ENCODE results near the gene ARPC1B.
"Not testable (repeated sequence)": the region's sequence is repeated elsewhere in the genome, so short reads cannot be mapped to it uniquely, and the experiment has no call there.

The ARPC1B gene

GRCh38 chr7:99374111-99375064 lies at the start of gene ARPC1B:
ARPC1B (plus strand) TSS chr7:99374730; CDS start chr7:99385715, 10,985 bp downstream.
- DNase-seq: peak; percentile 79

GRCh38 chr7:99325001-99325493 lies 49.5 kb upstream of the ARPC1B start:
- peak; percentile 44 for DNase-seq

GRCh38 chr7:99325592-99326407 lies 48.7 kb upstream of the ARPC1B start, which contains the start of gene ARPC1A:
ARPC1A (plus strand) TSS chr7:99325898; CDS start chr7:99333354, 7,456 bp downstream.
- DNase-seq: peak; percentile 92

- no peak for DNase-seq
Observed at GRCh38 chr7:99326408-99326782, 48.1 kb upstream of the ARPC1B start.

GRCh38 chr7:99330314-99330961 lies 44.1 kb upstream of the ARPC1B start:
- not testable (repeated sequence) for DNase-seq

- no peak for DNase-seq
Observed at GRCh38 chr7:99331002-99331401, 43.5 kb upstream of the ARPC1B start.

- DNase-seq: no peak
Observed at GRCh38 chr7:99339595-99339994, 34.9 kb upstream of the ARPC1B start.

GRCh38 chr7:99340659-99341058 lies 33.9 kb upstream of the ARPC1B start:
- DNase-seq: no peak

GRCh38 chr7:99344061-99344647 lies 30.4 kb upstream of the ARPC1B start:
- no peak for DNase-seq

- DNase-seq: not testable (repeated sequence)
Observed at GRCh38 chr7:99350641-99351040, 23.9 kb upstream of the ARPC1B start.

- no peak for DNase-seq
Observed at GRCh38 chr7:99352247-99352646, 22.3 kb upstream of the ARPC1B start.

- DNase-seq: no peak
Observed at GRCh38 chr7:99355098-99355497, 19.4 kb upstream of the ARPC1B start.

- no peak for DNase-seq
Observed at GRCh38 chr7:99357701-99358490, 16.6 kb upstream of the ARPC1B start.

GRCh38 chr7:99358521-99358920 lies 16.0 kb upstream of the ARPC1B start:
- DNase-seq: not testable (repeated sequence)

- DNase-seq: no peak
Observed at GRCh38 chr7:99359465-99360154, 14.9 kb upstream of the ARPC1B start.

- no peak for DNase-seq
Observed at GRCh38 chr7:99362801-99363200, 11.7 kb upstream of the ARPC1B start.

- DNase-seq: no peak
Observed at GRCh38 chr7:99363286-99363685, 11.2 kb upstream of the ARPC1B start.

- DNase-seq: no peak
Observed at GRCh38 chr7:99365318-99366141, 9.0 kb upstream of the ARPC1B start.

GRCh38 chr7:99366646-99367045 lies 7.9 kb upstream of the ARPC1B start:
- DNase-seq: no peak
